Gastroesophageal sphincter (tissue), 3 donors: ENCODE results near the gene LHX8.

Source experiments
- CTCF ChIP-seq, 4 experiments: fragments of 200-600 bp in 2 of 4; fragments of 450-650 bp in 2 of 4; sonication (generic) in 1 of 4; IDR thresholded peaks; one replicate each; pipeline ENCODE4 v1.5.1; 2017 to 2019; ENCODE audit warnings: antibody characterized with exemption in 4 of 4, mild to moderate bottlenecking in 2 of 4, moderate library complexity in 2 of 4
- POLR2AphosphoS5 ChIP-seq: sonication (generic); formaldehyde crosslinking; IDR thresholded peaks from one replicate; pipeline ENCODE4 v1.6.1; 2017; ENCODE audit warnings: antibody characterized with exemption

- TF ChIP-seq CTCF (IDR thresholded peaks at IDR 0.05) (no peak), POLR2AphosphoS5 (no peak)
These were observed 2.9 kb downstream of the LHX8 start for GRCh38 chr1:75136921-75137641.
